ENCODE results near the gene CD86.
"Not testable (repeated sequence)": the region's sequence is repeated elsewhere in the genome, so short reads cannot be mapped to it uniquely, and the experiment has no call there.

The CD86 gene

GRCh38 chr3:122055215-122055614 is at the start of gene CD86:
Gene CD86 (plus strand): TSS chr3:122055362. CDS start chr3:122055490, 128 bp downstream.
- no peak for DNase-seq

GRCh38 chr3:122006267-122006666 is 48.9 kb upstream of the CD86 start:
- DNase-seq, result no peak

- DNase-seq, result no peak
These were observed 47.0 kb upstream of the CD86 start for GRCh38 chr3:122008166-122008565.

- no peak for DNase-seq
These were observed 44.7 kb upstream of the CD86 start for GRCh38 chr3:122010506-122010905.

- DNase-seq, result no peak
These were observed 43.8 kb upstream of the CD86 start for GRCh38 chr3:122011396-122011795.

- no peak for DNase-seq
These were observed 42.3 kb upstream of the CD86 start for GRCh38 chr3:122012821-122013220.

GRCh38 chr3:122013448-122013925 is 41.7 kb upstream of the CD86 start:
- DNase-seq, result no peak

GRCh38 chr3:122014741-122015140 is 40.4 kb upstream of the CD86 start:
- DNase-seq, result no peak

GRCh38 chr3:122019493-122019892 is 35.7 kb upstream of the CD86 start:
- DNase-seq, result no peak

- DNase-seq, result no peak
These were observed 34.1 kb upstream of the CD86 start for GRCh38 chr3:122021037-122021436.

GRCh38 chr3:122021811-122022401 is 33.3 kb upstream of the CD86 start, which contains the start of gene ILDR1:
Gene ILDR1 (minus strand): TSS chr3:122022247. CDS start chr3:122022077, 170 bp downstream.
- no peak for DNase-seq

GRCh38 chr3:122023335-122023910 is 31.7 kb upstream of the CD86 start:
- no peak for DNase-seq

GRCh38 chr3:122024800-122025199 is 30.4 kb upstream of the CD86 start:
- no peak for DNase-seq

- DNase-seq, result no peak
These were observed 29.9 kb upstream of the CD86 start for GRCh38 chr3:122025296-122025695.

- DNase-seq, result peak; percentile 14
These were observed 24.6 kb upstream of the CD86 start for GRCh38 chr3:122030381-122031122.

GRCh38 chr3:122031123-122031468 is 24.1 kb upstream of the CD86 start:
- DNase-seq, result no peak

- DNase-seq, result no peak
These were observed 22.6 kb upstream of the CD86 start for GRCh38 chr3:122032531-122032930.

GRCh38 chr3:122033023-122033422 is 22.1 kb upstream of the CD86 start:
- DNase-seq, result no peak

GRCh38 chr3:122047296-122047695 is 7.9 kb upstream of the CD86 start:
- DNase-seq, result not testable (repeated sequence)

- not testable (repeated sequence) for DNase-seq
These were observed 7.4 kb upstream of the CD86 start for GRCh38 chr3:122047773-122048172.

GRCh38 chr3:122052968-122053367 is 2.2 kb upstream of the CD86 start:
- DNase-seq, result no peak

- no peak for DNase-seq
These were observed 2.5 kb downstream of the CD86 start for GRCh38 chr3:122057671-122058070.

- no peak for DNase-seq
These were observed 3.1 kb downstream of the CD86 start for GRCh38 chr3:122058294-122058693.

GRCh38 chr3:122060040-122060698 is 5.0 kb downstream of the CD86 start:
- no peak for DNase-seq
